Activated T-cell treated with anti-CD3 and anti-CD28 coated beads, Interleukin-2, amount 50 U/mL, for 1 hour (primary cell): Measurements from ENCODE around the gene ACAN.
"Not testable (repeated sequence)": the region's sequence is repeated elsewhere in the genome, so short reads cannot be mapped to it uniquely, and the experiment has no call there.

Experiments
- DNase-seq: peaks from one replicate; pipeline ENCODE4 v3.0.0-alpha.2; 2020

ACAN gene

GRCh38 chr15:88904624-88905327 is 101.5 kb downstream of the ACAN start:
- DNase-seq, result peak; percentile 97

DNA sequence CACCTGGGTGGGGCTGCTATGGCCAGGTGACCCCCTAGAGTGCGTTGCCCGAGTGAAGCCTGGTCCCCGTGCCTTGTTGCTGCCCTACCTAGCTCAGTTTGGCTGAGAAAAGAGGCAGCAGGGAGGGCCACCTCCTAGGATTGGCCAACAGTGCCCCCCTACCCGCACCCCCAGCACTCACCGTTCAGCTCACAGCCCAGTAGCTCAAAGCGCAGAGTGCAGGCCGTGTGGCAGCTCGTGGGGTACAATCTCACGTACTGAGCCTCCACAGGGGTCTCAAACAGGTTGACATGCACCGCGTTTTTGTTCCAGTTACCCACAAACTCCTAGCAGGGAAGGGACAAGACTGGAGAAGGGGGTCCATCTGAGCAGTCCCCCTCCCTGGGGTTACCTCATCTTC is 102.3 kb downstream of the ACAN start:
- DNase-seq, result no peak

GRCh38 chr15:88906130-88906529 is 102.9 kb downstream of the ACAN start:
- no peak for DNase-seq

DNA sequence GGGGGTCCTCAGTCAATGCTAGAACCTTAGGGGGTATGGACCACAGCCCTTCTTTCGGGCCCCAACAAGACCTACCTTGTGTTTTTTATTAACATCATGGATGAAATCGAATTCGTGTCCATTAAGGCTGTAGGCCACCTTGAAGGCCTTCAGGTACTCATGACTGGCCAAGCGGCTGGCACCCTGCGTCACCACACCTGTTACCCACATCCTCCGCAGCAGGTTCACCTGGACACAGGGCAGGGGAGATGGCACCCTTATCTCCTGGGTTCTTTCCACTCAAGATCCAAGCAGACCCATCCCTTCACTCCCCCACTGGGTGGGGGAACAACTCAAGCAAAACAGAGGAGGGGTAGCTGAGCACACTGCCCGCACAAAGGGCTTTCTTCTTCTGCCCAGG is 103.3 kb downstream of the ACAN start:
- DNase-seq, result no peak

- no peak for DNase-seq
Observed at GRCh38 chr15:88907111-88907510, 103.9 kb downstream of the ACAN start.

DNA sequence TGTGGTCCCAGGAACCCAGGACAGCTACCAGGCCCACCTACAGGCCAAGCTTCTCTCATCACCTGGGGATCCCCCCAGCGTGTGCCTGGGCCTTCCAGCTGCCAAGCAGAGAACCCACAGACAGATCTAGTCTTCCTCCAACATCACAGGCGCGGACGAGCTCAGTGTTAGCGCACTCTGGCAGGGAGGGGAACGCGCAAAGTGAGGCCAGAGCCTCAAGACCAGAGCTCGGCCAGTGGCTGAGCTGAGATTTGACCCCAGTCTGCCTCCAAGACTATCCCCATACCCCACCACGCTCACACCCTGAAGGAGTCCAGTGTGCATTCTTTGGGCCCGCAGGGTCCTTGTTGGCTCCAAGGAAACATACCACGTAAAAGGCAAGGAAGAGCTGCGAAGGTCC is 104.9 kb downstream of the ACAN start:
- no peak for DNase-seq

DNA sequence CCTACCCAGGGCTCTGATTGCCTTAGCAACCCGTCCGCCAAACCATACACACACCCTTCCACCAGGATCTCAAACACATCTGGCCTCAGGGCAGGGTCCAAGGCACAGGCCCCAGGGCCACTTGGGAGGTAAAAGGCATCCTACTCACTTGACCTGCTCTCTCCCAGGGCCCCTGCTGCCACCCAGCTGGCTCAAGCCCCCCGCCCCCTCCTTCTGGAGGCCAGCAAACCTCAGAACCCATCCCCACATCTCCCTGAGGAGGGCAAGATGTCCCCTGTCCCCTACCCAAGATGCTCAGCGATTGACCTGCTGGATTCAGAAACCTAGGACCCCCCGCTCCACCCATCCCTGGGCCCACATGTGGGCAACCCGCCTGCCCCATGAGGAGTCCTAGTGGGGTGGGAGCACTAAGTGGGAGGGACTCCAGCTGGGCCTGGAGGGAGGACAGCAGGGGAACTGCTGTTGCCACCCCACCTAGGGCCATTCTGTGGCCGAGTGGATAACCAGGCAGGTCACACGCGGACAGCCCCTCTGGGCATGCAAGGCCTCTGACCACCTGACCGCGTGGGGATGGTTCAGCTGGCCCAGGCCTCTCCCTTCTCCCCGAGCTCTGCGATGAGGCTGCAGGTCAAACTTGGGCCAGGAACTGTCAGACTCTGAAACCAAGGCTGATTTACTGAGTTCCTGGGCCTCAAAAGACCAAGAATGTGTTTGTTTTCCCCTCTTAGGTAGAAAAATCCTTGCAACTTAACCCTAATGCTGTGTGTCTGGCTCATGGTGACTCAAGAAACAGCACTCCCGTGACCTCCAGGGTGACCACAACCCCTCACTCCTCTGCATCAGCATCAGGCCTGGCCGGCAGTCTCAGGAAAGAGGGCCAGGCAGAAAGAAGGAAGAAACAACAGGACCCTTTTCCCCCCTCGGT is 105.7 kb downstream of the ACAN start:
- no peak for DNase-seq

DNA sequence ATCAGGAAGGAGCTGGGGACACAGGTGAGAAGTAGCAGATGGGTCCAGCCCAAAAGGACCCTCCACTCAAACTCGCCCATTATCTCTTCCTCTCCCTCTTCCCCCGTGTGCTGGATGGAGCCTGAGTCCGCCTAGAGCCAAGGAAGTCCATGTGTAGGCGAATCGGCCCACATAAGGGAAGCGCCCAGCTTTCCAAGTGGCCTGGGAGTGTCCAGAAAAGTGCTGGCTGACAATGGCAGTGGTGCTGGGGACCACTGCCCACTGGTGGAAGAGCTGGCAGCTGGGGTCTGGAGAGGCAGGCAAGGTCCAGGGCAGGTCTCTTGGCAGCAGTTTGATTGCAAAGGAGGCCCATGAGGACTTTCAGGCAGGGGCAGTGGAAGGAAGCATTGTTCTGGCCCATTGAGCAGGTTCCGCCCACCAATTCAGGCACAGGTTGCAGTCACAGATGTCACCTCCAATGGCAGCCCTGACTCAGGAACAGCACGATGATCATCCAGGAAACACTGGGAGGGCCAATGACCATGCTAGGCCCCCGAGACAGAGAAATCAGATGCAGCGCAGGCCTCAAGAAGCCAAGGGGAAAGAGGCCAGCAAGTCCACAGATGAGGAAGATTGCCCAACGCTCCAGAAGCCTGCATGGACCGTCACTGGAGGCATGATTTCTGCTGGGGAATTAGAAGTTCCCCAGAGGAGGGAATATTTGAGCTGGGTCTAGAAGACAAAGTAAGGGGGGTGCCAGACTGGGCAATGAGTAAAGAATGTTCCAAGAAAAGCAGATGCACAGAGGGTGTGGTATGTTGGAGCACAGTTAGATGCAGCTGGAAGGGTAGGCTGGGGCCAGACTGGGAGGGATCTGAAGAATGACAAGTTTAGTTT is 107.0 kb downstream of the ACAN start:
- DNase-seq, result no peak

- no peak for DNase-seq
Observed at GRCh38 chr15:88911766-88912118, 108.5 kb downstream of the ACAN start.

DNA sequence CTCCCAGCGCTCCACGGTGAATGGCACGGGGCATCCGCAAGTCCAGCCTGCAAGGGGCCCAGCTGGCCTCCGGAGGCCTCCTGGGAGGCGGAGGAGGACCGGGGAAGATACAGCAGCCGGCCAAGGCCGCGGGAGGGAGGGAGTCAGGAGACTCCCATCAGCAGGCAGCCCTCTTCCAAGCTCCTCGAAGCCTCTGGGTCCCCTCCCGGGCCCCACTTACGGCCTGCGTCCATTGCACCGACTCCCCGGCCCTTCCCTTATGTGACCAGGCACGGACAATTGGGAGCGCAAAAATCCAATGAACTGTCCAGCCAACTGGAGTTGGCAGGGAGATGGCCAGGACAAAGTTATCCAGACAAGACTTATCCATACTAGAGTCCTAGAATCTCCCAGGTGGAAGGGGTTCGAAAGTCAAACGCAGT is 109.3 kb downstream of the ACAN start:
- DNase-seq, result no peak

- peak; percentile 76 for DNase-seq
Observed at GRCh38 chr15:88913017-88913849, 110.0 kb downstream of the ACAN start, which contains the start of gene MFGE8. Gene MFGE8 (minus strand): TSS chr15:88913379. CDS start chr15:88913319, 60 bp downstream.

- DNase-seq, result no peak
Observed at GRCh38 chr15:88913850-88914169, 110.6 kb downstream of the ACAN start.

GRCh38 chr15:88915354-88915753 is 112.1 kb downstream of the ACAN start:
- DNase-seq, result no peak

DNA sequence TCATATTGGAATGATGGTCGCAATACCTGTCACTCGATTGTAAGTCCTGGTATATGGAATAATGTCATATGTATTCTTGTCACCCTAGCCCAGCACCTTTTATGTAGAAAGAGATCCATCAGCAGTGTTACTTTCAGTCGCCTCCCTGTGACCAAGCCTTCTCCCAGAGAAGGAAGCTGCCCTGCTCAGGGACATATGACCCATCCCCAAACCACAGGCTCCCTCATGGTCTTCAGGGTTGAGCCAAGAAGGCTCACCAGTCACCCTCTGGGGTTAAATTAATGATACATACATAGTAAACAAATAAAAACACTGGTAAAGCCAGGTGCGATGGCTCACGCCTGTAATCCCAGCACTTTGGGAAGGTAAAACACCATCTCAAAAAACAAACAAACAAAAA is 114.5 kb downstream of the ACAN start:
- DNase-seq, result no peak

- DNase-seq, result no peak
Observed at GRCh38 chr15:88918738-88919137, 115.5 kb downstream of the ACAN start.

DNA sequence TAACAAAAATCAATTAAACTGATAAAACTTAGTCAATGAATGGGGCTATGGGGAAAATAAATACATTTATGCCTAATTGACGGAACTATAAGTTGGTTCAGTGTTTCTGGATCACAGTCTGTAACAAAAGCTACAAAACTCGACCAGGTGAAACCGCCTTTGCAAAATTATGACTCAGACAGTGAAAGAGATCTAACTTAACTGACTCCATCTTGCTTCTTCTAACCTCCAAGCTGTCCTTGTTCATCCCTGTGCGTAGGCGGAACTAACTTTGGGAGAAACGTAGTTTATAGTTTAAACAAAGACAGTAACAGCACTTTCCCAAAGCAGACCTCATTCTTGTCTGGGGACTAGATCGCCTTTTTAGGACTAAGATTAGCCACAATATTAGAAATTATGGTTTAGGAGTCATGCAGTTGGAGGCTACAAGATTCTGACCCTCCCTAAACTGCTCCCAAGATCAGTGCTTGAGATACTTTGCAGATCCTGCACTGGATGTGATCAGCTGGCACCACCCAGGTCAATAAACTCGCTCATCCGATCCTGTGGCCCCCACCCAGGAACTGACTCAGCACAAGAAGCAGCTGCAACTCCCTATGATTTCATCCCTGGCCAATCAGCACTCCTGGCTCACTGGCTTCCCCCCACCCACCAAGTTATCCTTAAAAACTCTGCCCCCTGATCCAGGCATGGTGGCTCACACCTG is 117.1 kb downstream of the ACAN start:
- no peak for DNase-seq

DNA sequence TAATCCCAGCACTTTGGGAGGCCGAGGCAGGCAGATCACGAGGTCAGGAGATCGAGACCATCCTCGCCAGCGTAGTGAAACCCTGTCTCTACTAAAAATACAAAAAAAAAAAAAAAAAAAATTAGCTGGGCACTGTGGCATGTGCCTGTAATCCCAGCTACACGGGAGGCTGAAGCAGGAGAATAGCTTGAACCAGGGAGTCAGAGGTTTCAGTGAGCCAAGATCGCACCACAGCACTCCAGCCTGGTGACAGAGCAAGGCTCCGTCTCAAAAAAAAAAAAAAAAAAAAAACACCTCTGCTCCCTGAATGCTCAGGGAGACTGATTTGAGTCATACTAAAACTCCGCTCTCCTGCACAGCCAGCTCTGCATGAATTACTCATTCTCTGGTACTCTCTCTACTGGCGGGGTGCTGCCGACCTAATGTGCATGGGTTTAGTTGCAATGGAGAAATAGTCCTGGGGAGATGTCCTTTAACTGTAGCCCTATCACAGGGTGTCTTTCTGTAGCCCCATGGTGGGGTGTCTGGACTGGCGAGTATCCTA is 117.7 kb downstream of the ACAN start:
- not testable (repeated sequence) for DNase-seq
